A549 (cell line): ENCODE results near the gene MIB1.

Source experiments
- BHLHE40 ChIP-seq: IDR thresholded peaks from 2 replicates; pipeline ENCODE4 v1.6.1; 2012; ENCODE audit warnings: low read depth, low read length, inconsistent platforms
- CHD2 ChIP-seq: fragments of 150-350 bp; IDR thresholded peaks from 2 replicates; pipeline ENCODE4 v1.6.1; 2014; ENCODE audit warnings: low read length; ENCODE audit not compliant: partially characterized antibody
- HOXA7 ChIP-seq: fragments of 250-450 bp; sonication (Bioruptor Pico); IDR thresholded peaks from 2 replicates; pipeline ENCODE4 v1.5.0; 2020; ENCODE audit warnings: mild to moderate bottlenecking, moderate library complexity
- HOXB13 ChIP-seq: fragments of 250-450 bp; sonication (Bioruptor Pico); IDR thresholded peaks from 2 replicates; pipeline ENCODE4 v1.5.0; 2020; ENCODE audit warnings: low read depth, mild to moderate bottlenecking, moderate library complexity
- POLR2A ChIP-seq: IDR thresholded peaks from 2 replicates; pipeline ENCODE4 v1.6.1; 2012; ENCODE audit warnings: mild to moderate bottlenecking, low read length
- RAD21 ChIP-seq, 2 experiments: fragments of >200 bp in 1 of 2; sonication (Bioruptor Twin) in 1 of 2; formaldehyde crosslinking in 1 of 2; IDR thresholded peaks in 1 of 2; conservative IDR thresholded peaks in 1 of 2; 2 replicates in 1 of 2; 3 replicates in 1 of 2; pipeline ENCODE4 v1.6.1; 2012 to 2018; ENCODE audit warnings: inconsistent platforms in 1 of 2
- TP53 ChIP-seq: fragments of 250-450 bp; sonication (Bioruptor Pico); IDR thresholded peaks from 2 replicates; pipeline ENCODE4 v1.5.0; 2021; ENCODE audit warnings: mild to moderate bottlenecking, moderate library complexity
- TF ChIP-seq, protein P1 (sequence below): IDR thresholded peaks from 2 replicates; pipeline ENCODE4 v1.6.1; 2012; ENCODE audit warnings: low read depth, borderline replicate concordance
- TF ChIP-seq, protein P2 (sequence below): fragments of >200 bp; sonication (Bioruptor Twin); formaldehyde crosslinking; IDR thresholded peaks from 3 replicates; pipeline ENCODE4 v1.5.1; 2016
- TF ChIP-seq, protein P3 (sequence below): fragments of 450-650 bp; IDR thresholded peaks from 2 replicates; pipeline ENCODE4 v1.6.1; 2014; ENCODE audit warnings: antibody characterized with exemption

DNA sequence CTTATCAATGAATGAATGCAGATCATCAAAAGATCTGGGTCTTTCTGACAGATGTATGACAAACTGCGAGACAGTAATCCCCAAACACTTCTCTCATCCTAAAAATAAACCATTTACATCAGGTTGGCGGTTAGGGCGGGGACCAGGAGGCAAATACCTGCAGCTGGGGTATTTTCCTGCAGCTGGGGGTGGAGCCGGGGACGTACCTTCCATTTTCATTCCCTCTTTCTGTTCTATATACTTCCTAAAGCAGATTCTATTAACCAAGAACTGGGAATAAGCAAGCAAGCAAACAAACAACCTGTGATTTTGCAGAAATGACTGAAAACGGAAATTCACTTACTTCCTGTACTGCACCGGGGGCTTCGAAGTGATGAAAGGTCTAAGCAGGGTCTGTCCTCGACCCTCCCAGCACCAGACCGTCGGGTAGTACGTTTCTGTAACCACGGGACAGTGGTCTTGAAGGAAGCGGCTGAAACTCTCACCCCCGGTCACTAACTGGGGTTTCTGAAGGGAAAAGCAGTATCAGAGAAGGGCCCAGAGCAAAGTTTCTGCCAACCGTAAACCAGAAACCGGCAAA lies 37.3 kb upstream of the MIB1 start:
- TF ChIP-seq HOXA7 (CRISPR knock-in tag) (no peak), RAD21 (conservative IDR thresholded peaks at IDR 0.05 in 1 of 2, IDR thresholded peaks at IDR 0.05 in 1 of 2) (no peak), POLR2A (no peak), TP53 (CRISPR knock-in tag) (no peak), HOXB13 (CRISPR knock-in tag) (no peak), BHLHE40 (no peak), CHD2 (no peak)
- TF ChIP-seq, protein P1, sequence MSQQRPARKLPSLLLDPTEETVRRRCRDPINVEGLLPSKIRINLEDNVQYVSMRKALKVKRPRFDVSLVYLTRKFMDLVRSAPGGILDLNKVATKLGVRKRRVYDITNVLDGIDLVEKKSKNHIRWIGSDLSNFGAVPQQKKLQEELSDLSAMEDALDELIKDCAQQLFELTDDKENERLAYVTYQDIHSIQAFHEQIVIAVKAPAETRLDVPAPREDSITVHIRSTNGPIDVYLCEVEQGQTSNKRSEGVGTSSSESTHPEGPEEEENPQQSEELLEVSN: no peak
- TF ChIP-seq, protein P2, sequence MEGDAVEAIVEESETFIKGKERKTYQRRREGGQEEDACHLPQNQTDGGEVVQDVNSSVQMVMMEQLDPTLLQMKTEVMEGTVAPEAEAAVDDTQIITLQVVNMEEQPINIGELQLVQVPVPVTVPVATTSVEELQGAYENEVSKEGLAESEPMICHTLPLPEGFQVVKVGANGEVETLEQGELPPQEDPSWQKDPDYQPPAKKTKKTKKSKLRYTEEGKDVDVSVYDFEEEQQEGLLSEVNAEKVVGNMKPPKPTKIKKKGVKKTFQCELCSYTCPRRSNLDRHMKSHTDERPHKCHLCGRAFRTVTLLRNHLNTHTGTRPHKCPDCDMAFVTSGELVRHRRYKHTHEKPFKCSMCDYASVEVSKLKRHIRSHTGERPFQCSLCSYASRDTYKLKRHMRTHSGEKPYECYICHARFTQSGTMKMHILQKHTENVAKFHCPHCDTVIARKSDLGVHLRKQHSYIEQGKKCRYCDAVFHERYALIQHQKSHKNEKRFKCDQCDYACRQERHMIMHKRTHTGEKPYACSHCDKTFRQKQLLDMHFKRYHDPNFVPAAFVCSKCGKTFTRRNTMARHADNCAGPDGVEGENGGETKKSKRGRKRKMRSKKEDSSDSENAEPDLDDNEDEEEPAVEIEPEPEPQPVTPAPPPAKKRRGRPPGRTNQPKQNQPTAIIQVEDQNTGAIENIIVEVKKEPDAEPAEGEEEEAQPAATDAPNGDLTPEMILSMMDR: no peak
- TF ChIP-seq, protein P3, sequence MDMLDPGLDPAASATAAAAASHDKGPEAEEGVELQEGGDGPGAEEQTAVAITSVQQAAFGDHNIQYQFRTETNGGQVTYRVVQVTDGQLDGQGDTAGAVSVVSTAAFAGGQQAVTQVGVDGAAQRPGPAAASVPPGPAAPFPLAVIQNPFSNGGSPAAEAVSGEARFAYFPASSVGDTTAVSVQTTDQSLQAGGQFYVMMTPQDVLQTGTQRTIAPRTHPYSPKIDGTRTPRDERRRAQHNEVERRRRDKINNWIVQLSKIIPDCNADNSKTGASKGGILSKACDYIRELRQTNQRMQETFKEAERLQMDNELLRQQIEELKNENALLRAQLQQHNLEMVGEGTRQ: no peak
